GM21390 (cell line): ENCODE results near the gene TTC23.

Source experiments
- ATAC-seq: cut with Tn5 transposase; IDR thresholded peaks from one replicate; pipeline ENCODE4 v1.9.1; 2021; ENCODE audit not compliant: unreplicated experiment

TTC23 gene

GRCh38 chr15:99105514-99106341 is 143.7 kb downstream of the TTC23 start:
- ATAC-seq: peak; percentile 45

DNA sequence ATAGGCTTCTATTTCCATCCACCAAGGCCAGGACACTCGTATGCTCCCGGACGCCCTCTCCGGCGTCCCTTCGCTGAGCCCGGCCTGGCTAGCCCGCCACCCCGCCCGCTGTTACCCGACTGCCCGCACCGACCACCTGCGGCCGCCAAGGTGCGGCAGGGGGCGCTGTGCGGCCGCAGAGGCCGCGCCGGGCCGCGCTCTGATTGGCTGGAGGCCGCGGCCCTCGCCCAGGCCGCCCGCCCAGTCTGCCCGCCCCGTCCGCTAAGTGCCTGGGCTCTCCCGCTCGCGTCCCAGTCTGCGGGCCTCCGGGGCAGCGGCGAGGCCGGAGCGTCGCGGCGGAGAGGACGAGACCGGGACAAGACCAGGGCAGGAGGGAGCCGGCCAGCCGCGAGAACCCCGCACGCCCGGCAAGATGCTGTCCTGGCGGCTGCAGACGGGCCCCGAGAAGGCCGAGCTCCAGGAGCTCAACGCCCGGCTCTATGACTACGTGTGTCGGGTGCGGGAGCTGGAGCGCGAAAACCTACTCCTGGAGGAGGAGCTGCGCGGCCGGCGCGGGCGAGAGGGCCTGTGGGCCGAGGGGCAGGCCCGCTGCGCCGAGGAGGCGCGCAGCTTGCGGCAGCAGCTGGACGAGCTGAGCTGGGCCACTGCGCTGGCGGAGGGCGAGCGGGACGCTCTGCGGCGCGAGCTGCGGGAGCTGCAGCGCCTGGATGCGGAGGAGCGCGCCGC is 144.4 kb downstream of the TTC23 start, which contains the start of gene SYNM:
Gene SYNM, plus strand, starts transcription at position 293 of the 726 bp plus-strand sequence. Its CDS starts 120 bp downstream, at position 413.
- peak; percentile 66 for ATAC-seq

DNA sequence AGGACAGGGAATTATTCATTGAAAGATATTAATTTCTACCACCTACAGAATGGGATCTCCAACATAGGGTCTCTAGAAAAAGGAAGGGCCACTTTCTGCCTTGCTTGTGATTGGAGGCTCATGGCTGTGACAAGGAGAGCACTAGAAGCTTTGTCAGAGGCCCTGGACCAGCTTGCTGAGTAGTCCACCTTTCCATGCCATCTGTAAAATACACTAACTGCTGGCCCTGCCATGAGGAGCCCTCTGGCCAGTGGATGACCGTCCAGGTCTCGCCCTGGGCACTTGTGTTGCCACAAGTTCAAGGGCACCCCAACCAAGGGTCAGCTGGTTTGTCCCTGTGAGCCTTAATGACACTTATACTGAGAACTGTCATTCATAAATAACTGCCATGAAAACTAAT is 146.1 kb downstream of the TTC23 start:
- ATAC-seq: no peak

- no peak for ATAC-seq
Measured at GRCh38 chr15:99102332-99103235, 146.8 kb downstream of the TTC23 start.

- ATAC-seq: no peak
Measured at GRCh38 chr15:99101501-99101900, 147.9 kb downstream of the TTC23 start.

- peak; percentile 33 for ATAC-seq
Measured at GRCh38 chr15:99100245-99101173, 148.9 kb downstream of the TTC23 start.

DNA sequence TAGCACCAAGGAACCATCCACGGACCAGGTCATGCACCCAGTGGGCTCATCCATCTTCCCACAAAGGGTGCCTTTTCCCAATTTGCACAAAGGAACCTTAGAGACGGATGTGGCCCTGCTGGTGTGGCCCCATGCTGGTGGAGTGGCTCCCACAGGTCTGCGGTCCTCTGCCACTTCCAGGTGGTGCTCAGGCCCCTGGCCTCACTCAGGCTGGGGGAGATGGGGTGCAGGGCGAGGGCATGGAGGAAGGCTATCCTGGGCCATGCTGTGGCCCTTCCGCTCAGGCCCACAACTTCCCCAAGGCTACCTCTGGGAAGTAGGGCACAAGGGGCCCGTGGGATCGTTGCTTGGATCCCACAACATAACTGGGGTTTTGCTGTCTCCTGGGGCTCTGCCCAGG is 149.7 kb downstream of the TTC23 start:
- ATAC-seq: no peak

DNA sequence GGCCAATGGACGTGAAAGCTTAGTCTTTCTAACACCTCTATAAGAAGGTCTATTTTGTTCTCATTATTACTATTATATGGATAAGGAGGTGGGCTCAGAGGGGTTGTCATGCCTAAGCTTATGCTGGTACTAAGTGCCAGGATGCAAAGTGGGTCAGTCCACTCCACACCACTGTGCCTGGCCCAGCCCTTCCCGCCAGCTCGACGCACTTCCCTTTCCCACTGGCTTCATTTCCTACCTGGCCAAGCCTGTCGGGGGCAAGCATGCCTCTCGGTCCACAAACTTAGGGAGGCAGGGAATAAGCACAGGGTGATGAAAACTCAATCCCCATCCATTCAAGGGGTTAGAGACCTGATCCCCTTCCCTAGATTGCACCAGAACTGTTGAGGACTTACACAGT is 150.4 kb downstream of the TTC23 start:
- no peak for ATAC-seq

DNA sequence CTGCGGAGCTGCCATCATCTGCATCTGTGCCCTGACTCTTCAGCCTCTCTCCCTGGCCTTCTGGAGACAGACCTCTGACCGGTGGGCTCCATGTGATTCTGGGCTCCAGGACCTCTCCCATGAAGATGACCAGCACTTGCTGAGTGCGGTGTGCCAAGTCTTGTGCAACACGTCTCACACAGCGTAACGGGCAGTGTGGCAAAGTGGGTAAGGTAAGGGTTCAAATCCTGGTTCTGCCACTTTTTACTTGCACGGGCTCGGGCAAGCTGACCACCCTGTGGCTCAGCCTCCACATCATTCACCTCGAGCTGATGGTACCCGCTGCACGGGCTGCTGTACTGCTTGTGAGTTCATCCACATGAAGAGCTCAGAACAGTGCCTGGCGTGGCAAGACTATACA is 151.0 kb downstream of the TTC23 start:
- no peak for ATAC-seq

- no peak for ATAC-seq
Measured at GRCh38 chr15:99097441-99098410, 151.7 kb downstream of the TTC23 start.

DNA sequence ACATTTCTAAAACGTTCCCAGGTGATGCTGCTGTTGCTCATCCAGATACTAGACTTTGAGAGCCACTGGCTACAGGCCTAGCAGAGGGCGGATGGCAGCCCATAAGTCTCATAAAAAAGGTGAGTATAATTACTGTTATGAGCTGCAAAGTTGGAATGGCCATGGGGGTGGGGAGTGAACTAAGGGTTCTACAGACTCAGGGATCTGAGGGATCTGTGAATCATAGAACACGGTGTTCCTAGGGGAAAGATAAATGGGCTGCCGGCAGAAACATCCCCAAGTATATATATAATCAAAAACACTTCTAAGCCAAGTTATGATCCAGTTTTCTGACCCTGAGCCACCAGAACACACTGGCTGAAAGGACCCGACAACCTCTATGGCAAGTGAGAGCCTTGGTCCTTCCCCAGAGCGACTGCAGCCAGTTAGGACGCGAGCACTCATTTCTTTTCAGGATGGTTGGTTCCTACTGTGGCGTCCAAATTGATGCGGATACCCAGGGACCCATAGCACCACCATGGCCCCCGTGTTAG is 152.4 kb downstream of the TTC23 start:
- no peak for ATAC-seq

DNA sequence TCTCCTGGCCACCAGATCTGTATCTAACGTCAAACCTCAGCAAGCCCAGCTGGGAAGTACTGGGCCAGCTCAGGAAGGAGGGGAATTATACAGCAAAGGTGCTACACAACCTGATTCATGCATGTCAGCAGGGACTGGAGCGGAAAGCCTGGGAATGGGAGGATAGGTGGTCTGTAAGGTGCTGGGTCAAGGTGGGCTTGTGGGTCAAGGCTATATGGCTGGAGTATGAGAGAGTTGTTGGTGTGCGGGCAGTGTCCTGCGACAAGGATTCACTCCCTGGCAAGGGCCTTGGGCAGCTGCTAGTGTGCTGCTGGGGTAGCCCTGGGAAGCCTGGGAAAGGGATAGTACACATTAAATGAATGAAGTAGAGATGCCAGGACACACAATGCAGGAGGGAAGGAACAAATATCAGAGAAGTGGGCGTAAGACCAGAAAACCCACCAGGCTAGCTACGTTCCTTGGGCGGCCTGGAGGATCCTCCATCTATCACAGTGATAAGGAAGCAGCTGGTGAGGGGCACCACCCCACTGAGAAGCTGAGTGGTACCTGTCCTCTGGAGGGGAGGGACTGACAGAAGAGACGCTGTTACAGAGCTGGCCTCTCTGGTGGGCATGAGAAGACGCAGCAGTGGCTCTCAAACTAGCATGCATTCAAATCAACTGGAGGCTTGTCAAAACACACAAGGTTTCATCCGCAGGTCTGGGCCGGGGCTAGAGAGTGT is 153.0 kb downstream of the TTC23 start:
- no peak for ATAC-seq

DNA sequence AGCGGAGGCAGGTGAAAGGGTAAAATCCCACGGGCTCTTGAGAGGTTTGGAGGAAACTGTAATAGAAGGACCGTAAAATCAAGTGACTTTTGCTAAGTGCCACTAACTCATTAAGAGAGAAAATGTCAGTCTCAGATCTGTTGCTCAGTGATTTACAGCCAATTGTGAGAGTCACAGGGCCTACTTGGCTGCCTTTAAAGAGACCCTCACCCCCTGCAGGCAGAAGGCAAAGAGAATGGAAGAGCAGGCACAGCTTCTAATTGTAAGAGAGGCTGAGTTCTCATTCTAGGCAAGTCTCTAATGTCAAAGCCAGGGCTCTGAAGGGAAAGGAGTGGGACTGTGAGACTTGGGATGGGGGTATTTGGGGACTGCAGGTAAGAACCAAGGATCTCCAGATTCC is 153.8 kb downstream of the TTC23 start:
- no peak for ATAC-seq

- no peak for ATAC-seq
Measured at GRCh38 chr15:99092554-99093172, 156.7 kb downstream of the TTC23 start.

- no peak for ATAC-seq
Measured at GRCh38 chr15:99090938-99091337, 158.4 kb downstream of the TTC23 start.

GRCh38 chr15:99090011-99090699 is 159.2 kb downstream of the TTC23 start:
- ATAC-seq: peak; percentile 100

DNA sequence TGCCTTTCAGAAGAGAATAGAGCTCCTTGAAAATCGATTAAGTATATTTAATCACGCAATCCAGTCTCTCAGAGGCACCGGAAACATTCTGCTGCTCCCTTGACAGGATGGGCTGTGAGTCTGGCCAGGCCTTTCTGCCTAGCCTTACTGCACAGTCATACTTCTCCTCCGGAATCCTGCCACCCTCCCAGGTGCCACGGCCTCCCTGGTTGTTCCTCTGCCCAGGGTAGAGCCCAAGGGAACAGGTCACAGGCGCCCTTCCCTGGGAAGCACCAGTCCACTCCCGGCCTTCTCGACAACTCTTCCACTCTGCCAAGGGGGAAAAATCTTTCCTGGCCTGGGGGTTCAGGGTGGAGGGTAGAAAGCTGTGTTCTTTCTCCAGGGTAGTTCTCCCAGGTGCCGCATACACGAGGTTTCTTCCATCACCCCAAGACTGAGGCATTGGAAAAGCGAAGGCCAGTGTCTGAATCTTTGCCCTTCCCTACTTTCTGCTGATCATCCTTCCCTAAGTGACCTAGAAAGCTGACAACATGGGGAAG is 161.9 kb downstream of the TTC23 start:
- no peak for ATAC-seq
